GM19324 (cell line): ENCODE results near the gene SULT2B1.
"Not testable (repeated sequence)": the region's sequence is repeated elsewhere in the genome, so short reads cannot be mapped to it uniquely, and the experiment has no call there.

Source experiments
- ATAC-seq: cut with Tn5 transposase; IDR thresholded peaks from one replicate; pipeline ENCODE4 v1.9.1; 2021; ENCODE audit warnings: mild to moderate bottlenecking, moderate library complexity; ENCODE audit not compliant: unreplicated experiment, low FRiP score

The SULT2B1 gene

GRCh38 chr19:48524732-48525131 lies 27.2 kb upstream of the SULT2B1 start:
- no peak for ATAC-seq

DNA sequence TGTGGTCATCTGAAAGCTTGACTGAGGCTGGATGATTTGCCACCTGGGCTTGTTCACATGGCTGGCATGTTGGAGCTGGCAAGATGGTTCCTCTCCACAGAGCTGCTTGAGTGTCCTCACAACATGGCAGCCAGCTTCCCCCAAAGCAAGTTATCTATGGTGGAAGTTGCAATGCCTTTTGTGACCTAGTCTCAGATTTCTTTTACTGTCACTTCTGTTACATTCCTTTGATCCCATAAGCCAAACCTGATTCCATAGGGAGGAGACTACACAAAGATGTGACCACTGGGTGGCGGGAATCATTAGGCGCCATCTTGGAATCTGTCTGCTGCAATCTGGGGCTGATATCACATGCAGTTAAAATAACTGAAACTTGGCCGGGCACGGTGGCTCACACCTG lies 22.8 kb upstream of the SULT2B1 start:
- ATAC-seq = no peak

- no peak for ATAC-seq
Measured at GRCh38 chr19:48530066-48530720, 21.8 kb upstream of the SULT2B1 start.

GRCh38 chr19:48530770-48531169 lies 21.2 kb upstream of the SULT2B1 start:
- no peak for ATAC-seq

GRCh38 chr19:48533770-48534169 lies 18.2 kb upstream of the SULT2B1 start:
- no peak for ATAC-seq

- ATAC-seq = no peak
Measured at GRCh38 chr19:48537541-48537940, 14.4 kb upstream of the SULT2B1 start.

DNA sequence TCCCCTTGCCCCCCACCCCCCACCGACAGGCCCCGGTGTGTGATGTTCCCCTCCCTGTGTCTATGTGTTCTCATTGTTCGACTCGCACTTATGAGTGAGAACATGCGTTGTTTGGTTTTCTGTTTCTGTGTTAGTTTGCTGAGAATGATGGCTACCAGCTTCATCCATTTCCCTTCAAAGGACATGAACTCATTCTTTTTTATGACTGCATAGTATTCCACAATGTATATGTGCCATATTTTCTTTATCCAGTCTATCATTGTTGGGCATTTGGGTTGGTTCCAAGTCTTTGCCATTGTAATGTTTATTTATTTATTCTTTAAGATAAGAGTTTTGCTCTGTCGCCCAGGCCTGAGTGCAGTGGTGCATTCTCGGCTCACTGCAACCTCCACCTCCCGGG lies 13.9 kb upstream of the SULT2B1 start:
- ATAC-seq = not testable (repeated sequence)

GRCh38 chr19:48539503-48540096 lies 12.4 kb upstream of the SULT2B1 start:
- ATAC-seq = no peak

GRCh38 chr19:48540110-48540509 lies 11.9 kb upstream of the SULT2B1 start:
- ATAC-seq = no peak

- no peak for ATAC-seq
Measured at GRCh38 chr19:48541813-48542212, 10.2 kb upstream of the SULT2B1 start.

- no peak for ATAC-seq
Measured at GRCh38 chr19:48543121-48543710, 8.8 kb upstream of the SULT2B1 start.

DNA sequence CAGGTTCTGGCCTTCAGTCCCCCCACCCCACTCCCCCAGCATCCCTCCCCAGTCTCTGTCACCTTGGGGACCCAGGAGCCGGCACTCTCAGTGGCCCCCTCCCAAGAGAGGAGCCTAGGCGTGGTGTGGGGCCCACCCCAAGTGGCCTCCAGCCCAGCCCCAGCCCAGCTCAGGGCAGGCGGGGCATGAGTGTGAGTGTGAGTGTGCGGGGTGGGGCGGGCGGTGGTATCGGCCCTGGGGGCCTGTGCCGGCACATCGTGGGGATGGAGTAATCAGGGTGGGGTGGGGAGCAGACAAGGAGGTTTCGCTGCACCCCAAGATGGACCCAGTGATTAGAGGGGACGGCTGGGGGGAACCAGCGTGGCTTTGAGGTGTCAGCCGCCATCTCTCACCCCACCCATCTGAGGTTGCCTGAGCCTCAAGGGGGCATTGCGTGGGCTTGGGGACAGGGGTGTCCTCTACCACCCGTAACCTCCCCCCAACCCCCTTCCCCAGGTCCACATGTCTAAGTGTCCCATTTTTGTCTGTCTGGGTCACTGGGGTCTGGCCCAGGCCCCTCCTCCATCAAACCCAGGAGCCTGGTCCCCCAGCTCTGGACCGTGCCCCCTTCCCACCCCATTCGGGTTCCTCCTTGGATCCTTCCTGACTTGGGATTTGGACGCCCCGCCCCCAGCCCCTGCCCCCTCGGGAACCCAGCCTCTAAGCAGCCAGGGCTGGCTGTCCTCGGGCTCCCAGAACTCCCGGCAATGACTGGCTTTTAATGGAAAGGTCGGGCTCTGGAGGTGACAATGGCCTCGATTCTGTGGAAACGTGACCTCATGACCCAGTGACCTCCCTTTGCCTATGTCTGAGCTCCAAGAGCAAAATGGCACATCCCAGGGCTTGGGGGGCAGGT lies 6.9 kb upstream of the SULT2B1 start:
- no peak for ATAC-seq

DNA sequence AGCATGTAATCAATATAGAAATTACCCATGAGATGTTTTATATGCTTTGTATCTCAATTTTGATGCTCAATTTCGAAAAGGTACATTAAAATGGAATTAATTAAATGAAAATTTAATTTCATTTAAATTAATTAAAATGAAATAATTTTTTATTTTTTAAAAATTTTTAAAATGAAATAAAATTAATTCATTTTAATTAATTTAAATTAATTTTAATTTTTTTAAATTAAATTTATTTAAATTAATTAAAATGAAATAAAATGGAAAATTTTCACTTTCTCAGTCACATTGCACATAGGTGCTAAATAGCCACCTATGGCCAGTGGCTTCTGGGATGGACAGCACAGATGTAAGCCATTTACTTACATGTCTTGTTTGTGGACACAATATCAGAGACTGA lies 4.2 kb upstream of the SULT2B1 start:
- ATAC-seq = no peak

DNA sequence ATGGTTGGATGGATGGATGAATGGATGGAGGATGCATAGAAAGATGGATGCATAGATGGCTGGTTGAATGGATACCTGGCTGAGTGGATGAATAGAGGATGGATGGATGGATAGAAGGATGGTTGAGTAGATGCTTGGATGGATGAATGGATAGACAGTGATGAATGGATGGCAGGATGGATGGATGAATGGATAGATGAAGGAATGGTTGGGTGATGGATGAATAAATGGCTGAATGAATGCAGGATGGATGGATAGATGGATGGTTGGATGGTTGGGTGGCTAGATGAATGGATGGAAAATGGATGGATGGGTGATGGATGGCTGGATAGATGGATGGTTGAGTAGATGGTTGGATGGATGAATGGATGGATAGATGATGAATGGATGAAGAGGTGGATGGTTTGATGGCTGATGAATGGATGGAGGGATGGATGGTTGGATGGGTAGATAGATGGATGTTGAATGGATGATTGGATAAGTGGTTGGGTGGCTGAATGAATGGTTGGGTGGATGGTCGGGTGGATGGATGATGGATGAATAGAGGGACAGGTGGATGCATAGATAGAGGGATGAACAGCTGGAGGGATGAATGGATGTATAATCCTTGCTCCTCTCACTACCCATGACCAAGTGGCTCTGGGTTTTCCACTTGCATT lies 3.6 kb upstream of the SULT2B1 start:
- no peak for ATAC-seq

DNA sequence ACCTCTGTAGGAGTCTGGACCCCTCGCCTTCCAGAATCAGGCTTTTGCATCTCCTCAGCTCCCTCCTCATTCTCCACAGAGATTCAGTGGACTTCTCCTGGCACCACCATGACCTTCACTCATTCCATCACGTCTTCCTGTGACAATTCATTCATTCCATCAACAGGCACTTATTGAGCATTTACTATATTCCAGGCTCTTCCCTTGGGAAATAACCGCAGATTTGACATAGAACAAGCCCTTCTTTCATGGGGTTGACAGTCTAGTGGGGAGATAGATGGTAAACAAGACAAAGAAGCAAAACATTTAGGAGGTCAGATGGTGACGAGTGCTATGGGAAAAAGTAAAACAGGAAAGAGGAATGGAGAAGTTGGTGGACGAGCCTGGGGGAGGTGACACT lies 2.6 kb upstream of the SULT2B1 start:
- no peak for ATAC-seq

GRCh38 chr19:48552406-48553322 lies 692 bp downstream of the SULT2B1 start:
- ATAC-seq = no peak

DNA sequence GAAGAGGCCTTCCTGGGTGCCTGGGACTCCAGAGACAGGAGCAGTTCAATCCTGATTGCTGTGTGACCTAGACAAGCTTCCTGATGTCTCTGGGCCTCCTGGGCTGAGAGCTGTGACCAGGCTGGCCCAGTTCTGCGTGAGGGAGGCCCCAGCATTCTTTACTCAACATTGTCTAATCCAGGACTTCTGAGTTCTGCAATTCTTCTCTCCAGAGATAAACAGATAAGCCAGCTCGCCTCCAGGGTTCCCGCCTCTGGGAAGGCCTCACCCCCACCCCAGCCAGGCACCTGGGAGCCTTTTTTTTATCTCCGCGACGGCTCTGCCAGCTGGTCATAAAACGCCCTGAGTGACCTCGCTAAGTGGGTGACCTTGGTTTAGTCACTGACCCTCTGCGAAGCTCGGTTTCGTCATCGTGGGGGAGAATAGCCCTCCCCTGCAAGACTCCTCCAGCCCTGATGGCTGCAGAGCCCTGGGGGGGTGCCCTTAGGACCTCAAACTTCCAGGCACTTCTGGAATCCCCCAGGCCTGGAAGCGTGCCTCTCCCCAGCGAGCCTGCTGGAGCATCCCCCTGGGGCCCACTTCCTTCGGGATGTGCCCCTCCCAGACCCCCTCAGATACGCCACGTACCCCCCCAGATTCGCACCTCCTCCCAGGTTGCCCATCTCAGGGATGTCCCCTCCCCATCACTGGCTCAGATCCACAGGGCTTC lies 1.9 kb downstream of the SULT2B1 start:
- no peak for ATAC-seq

- no peak for ATAC-seq
Measured at GRCh38 chr19:48554385-48555091, 2.6 kb downstream of the SULT2B1 start.
